Measurements from ENCODE around the gene KLF12.

KLF12 gene

GRCh38 chr13:74129500-74130191 lies 4.6 kb downstream of the KLF12 start:
- DNase-seq (ENCODE audit: insufficient read length, low spot score) (no peak), FAIRE-seq (no peak)
- TF ChIP-seq, protein P1, sequence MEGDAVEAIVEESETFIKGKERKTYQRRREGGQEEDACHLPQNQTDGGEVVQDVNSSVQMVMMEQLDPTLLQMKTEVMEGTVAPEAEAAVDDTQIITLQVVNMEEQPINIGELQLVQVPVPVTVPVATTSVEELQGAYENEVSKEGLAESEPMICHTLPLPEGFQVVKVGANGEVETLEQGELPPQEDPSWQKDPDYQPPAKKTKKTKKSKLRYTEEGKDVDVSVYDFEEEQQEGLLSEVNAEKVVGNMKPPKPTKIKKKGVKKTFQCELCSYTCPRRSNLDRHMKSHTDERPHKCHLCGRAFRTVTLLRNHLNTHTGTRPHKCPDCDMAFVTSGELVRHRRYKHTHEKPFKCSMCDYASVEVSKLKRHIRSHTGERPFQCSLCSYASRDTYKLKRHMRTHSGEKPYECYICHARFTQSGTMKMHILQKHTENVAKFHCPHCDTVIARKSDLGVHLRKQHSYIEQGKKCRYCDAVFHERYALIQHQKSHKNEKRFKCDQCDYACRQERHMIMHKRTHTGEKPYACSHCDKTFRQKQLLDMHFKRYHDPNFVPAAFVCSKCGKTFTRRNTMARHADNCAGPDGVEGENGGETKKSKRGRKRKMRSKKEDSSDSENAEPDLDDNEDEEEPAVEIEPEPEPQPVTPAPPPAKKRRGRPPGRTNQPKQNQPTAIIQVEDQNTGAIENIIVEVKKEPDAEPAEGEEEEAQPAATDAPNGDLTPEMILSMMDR (IDR thresholded peaks at IDR 0.05; ENCODE audit: insufficient read depth, missing control alignments), result no peak

DNA sequence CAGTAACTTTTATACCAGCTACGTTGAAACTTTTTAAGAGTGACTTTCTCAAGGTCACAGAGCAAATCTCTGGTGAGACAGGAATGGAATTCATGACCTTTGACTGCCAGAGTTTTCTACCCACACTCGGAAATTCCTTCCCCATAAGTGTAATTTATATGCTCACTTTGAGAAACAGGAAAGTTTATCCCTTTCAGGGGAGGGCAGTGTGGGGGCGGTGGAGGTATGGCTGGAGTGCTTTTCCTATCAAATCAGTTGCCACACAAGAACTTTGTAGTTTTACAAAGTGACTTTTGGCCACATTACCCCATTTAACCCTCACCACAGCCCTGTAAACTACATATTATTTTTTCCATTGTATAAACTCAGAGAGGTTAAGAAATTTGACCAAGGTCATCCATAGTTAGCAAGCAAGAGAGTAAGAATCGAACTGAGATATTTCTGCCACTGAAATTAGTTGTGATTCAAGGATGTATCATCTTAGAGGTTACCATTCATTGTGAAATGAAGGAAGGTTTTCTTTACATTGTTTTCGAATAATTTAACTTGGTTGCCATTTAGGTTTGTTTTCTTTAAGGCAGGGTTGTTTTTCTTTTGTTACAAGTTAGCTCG lies 5.9 kb downstream of the KLF12 start:
- TF ChIP-seq, protein P1 (IDR thresholded peaks at IDR 0.05; ENCODE audit: insufficient read depth, missing control alignments), result no peak
- no peak for FAIRE-seq
- DNase-seq (ENCODE audit: insufficient read length, low spot score), result no peak

GRCh38 chr13:74118328-74118727 lies 15.9 kb downstream of the KLF12 start:
- TF ChIP-seq, protein P1 (IDR thresholded peaks at IDR 0.05; ENCODE audit: insufficient read depth, missing control alignments), result no peak
- FAIRE-seq, result no peak
- DNase-seq (ENCODE audit: insufficient read length, low spot score), result no peak

- DNase-seq (ENCODE audit: insufficient read length, low spot score), result no peak
- no peak for FAIRE-seq
- TF ChIP-seq, protein P1 (IDR thresholded peaks at IDR 0.05; ENCODE audit: insufficient read depth, missing control alignments), result no peak
Measured at GRCh38 chr13:74117207-74117705, 16.9 kb downstream of the KLF12 start.

- FAIRE-seq (no peak), DNase-seq (ENCODE audit: insufficient read length, low spot score) (no peak)
- TF ChIP-seq, protein P1 (IDR thresholded peaks at IDR 0.05; ENCODE audit: insufficient read depth, missing control alignments), result no peak
Measured at GRCh38 chr13:74115133-74115532, 19.1 kb downstream of the KLF12 start.

GRCh38 chr13:74114641-74115040 lies 19.6 kb downstream of the KLF12 start:
- no peak for FAIRE-seq
- TF ChIP-seq, protein P1 (IDR thresholded peaks at IDR 0.05; ENCODE audit: insufficient read depth, missing control alignments), result no peak

DNA sequence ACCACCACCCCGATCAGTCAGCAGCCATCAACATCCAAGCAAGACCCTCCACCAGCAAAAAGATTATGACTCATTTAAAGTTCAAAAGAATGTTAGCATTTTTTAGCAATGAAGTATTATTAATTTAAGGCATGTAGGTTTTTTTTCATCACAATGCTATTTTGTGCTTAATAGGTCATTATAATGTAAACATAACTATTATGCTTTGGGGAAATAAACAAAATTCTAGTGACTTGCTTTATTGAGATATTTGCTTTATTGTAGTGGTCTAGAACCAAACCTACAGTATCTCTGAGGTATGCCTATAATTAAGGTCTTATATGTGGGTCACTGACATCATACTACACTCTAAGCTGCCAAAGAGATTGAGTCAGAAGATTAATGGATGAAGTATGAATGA lies 20.0 kb downstream of the KLF12 start:
- TF ChIP-seq, protein P1 (IDR thresholded peaks at IDR 0.05; ENCODE audit: insufficient read depth, missing control alignments), result no peak
- FAIRE-seq (no peak), DNase-seq (ENCODE audit: insufficient read length, low spot score) (no peak)

More at GRCh38 chr13:74114641-74115040, 19.6 kb downstream of the KLF12 start:
- DNase-seq (ENCODE audit: insufficient read length, low spot score), result no peak

All from D721Med (cell line).